Type B pancreatic cell (in vitro differentiated cells): ENCODE results near the gene TXNRD2. TPM values are rescaled to one million over a fixed set of nuclear protein-coding genes. Genes with fewer than 3 reads are reported as not detected.
"Not testable (repeated sequence)": the region's sequence is repeated elsewhere in the genome, so short reads cannot be mapped to it uniquely, and the experiment has no call there.

ENCODE experiments used
- DNase-seq: peaks from one replicate; pipeline ENCODE4 v3.0.0; 2021; ENCODE audit warnings: mixed read lengths; ENCODE audit not compliant: unreplicated experiment; ENCODE audit errors: extremely low spot score
- H3K27ac Mint-ChIP-seq: 2 replicates; pipeline ENCODE4 v1.8.0; 2021; ENCODE audit warnings: mild to moderate bottlenecking, mixed read lengths
- H3K27me3 Mint-ChIP-seq: 2 replicates; pipeline ENCODE4 v1.8.0; 2021; ENCODE audit warnings: mixed read lengths
- H3K36me3 Mint-ChIP-seq: 2 replicates; pipeline ENCODE4 v1.8.0; 2021; ENCODE audit warnings: mixed read lengths
- H3K4me1 Mint-ChIP-seq: one replicate; pipeline ENCODE4 v1.8.0; 2021; ENCODE audit warnings: mixed read lengths; ENCODE audit not compliant: unreplicated experiment
- H3K4me3 Mint-ChIP-seq: 2 replicates; pipeline ENCODE4 v1.8.0; 2021; ENCODE audit warnings: mild to moderate bottlenecking, mixed read lengths
- H3K9me3 Mint-ChIP-seq: 2 replicates; pipeline ENCODE4 v1.8.0; 2021; ENCODE audit warnings: mixed read lengths
- CTCF ChIP-seq: fragments of 200-600 bp; sonication (generic); conservative IDR thresholded peaks from 2 replicates; pipeline ENCODE4 v1.5.0; 2021; ENCODE audit warnings: antibody characterized with exemption, mild to moderate bottlenecking
- total RNA-seq: library from RNA; stranded (reverse); gene quantifications from 2 replicates; pipeline ENCODE4 v1.2.1, GENCODE V29; 2021; ENCODE audit warnings: low replicate concordance

TXNRD2 gene
- total RNA-seq, 1 donor from 2014 or later = 25.1 TPM

GRCh38 chr22:19885841-19886592 lies 55.6 kb downstream of the TXNRD2 start:
- peaks cover 1% of the 10 kb centered on the region for H3K27me3 Mint-ChIP-seq
- no peak for DNase-seq
- H3K27ac Mint-ChIP-seq = no peak overlapping the region

GRCh38 chr22:19884954-19885751 lies 56.5 kb downstream of the TXNRD2 start:
- peaks cover 25% of the 10 kb centered on the region for H3K4me1 Mint-ChIP-seq
- H3K9me3 Mint-ChIP-seq = no peaks in the 10 kb centered on the region
- H3K27me3 Mint-ChIP-seq = peaks cover 4% of the 10 kb centered on the region
- no peak for DNase-seq
- H3K27ac Mint-ChIP-seq = no peak overlapping the region
- TF ChIP-seq CTCF = no peak
- H3K36me3 Mint-ChIP-seq = peaks cover 3% of the 10 kb centered on the region
- no peak overlapping the region for H3K4me3 Mint-ChIP-seq

More at GRCh38 chr22:19885841-19886592, 55.6 kb downstream of the TXNRD2 start:
- H3K4me3 Mint-ChIP-seq = no peak overlapping the region
- H3K9me3 Mint-ChIP-seq = no peaks in the 10 kb centered on the region
- H3K4me1 Mint-ChIP-seq = peaks cover 18% of the 10 kb centered on the region
- peaks cover 1% of the 10 kb centered on the region for H3K36me3 Mint-ChIP-seq
- TF ChIP-seq CTCF = no peak

GRCh38 chr22:19884161-19884953 lies 57.3 kb downstream of the TXNRD2 start:
- no peak for TF ChIP-seq CTCF
- Mint-ChIP-seq H3K9me3 (no peaks in the 10 kb centered on the region), H3K27me3 (peaks cover 4% of the 10 kb centered on the region), H3K4me3 (no peak overlapping the region), H3K4me1 (peaks cover 26% of the 10 kb centered on the region), H3K36me3 (peaks cover 3% of the 10 kb centered on the region), H3K27ac (no peak overlapping the region)
- no peak for DNase-seq

GRCh38 chr22:19883446-19883845 lies 58.2 kb downstream of the TXNRD2 start:
- not testable (repeated sequence) for H3K4me3 Mint-ChIP-seq, DNase-seq, H3K27me3 Mint-ChIP-seq, H3K9me3 Mint-ChIP-seq, H3K36me3 Mint-ChIP-seq, H3K27ac Mint-ChIP-seq
- H3K4me1 Mint-ChIP-seq = peaks cover 30% of the 10 kb centered on the region

- peak overlapping the region; percentile 95 for H3K27ac Mint-ChIP-seq
- DNase-seq = no peak
Observed at GRCh38 chr22:19882446-19883381, 58.9 kb downstream of the TXNRD2 start.

More at GRCh38 chr22:19882446-19883381, 58.9 kb downstream of the TXNRD2 start:
- Mint-ChIP-seq H3K4me1 (peaks cover 30% of the 10 kb centered on the region), H3K4me3 (no peak overlapping the region), H3K9me3 (no peaks in the 10 kb centered on the region), H3K27me3 (peaks cover 4% of the 10 kb centered on the region), H3K36me3 (peaks cover 3% of the 10 kb centered on the region)
- TF ChIP-seq CTCF = no peak
